Measurements from ENCODE around the gene ANKRD61.

GRCh38 chr7:6020371-6021286, 10.5 kb upstream of the ANKRD61 start:
- TF ChIP-seq CTCF (IDR thresholded peaks at IDR 0.05), result no peak
- no peak for TF ChIP-seq POLR2A (IDR thresholded peaks at IDR 0.05)
